HT-29 (cell line): ENCODE measurements around the gene TTC9. TPM values are rescaled to one million over a fixed set of nuclear protein-coding genes. Genes with fewer than 3 reads are reported as not detected.

ENCODE experiments used
- DNase-seq: peaks from one replicate; pipeline ENCODE4 v3.0.0-alpha.2; 2015; ENCODE audit warnings: low spot score
- total RNA-seq: library from RNA; depleted of rRNA; stranded (reverse); fragments of >200 nt; shearing (Covaris generic); gene quantifications from 2 replicates; pipeline ENCODE4 v1.2.3, GENCODE V29; 2014; rRNA removed

TTC9 gene
- total RNA-seq = 0.08 and 0.18 TPM in 2 replicates

- DNase-seq = no peak
Observed at GRCh38 chr14:70641548-70642302, at the start of gene TTC9. TTC9 (plus strand) TSS chr14:70641916; CDS start chr14:70642130, 214 bp downstream.

GRCh38 chr14:70594461-70594860 is 47.3 kb upstream of the TTC9 start:
- DNase-seq = no peak

GRCh38 chr14:70595443-70596185 is 46.1 kb upstream of the TTC9 start:
- DNase-seq = no peak

GRCh38 chr14:70597731-70598130 is 44.0 kb upstream of the TTC9 start:
- no peak for DNase-seq

- no peak for DNase-seq
Observed at GRCh38 chr14:70599345-70599744, 42.4 kb upstream of the TTC9 start.

GRCh38 chr14:70600382-70601157 is 41.1 kb upstream of the TTC9 start, which contains the start of gene MED6:
MED6 (minus strand) TSS chr14:70600655; CDS start chr14:70600637, 18 bp downstream.
- peak; percentile 77 for DNase-seq

- DNase-seq = no peak
Observed at GRCh38 chr14:70601162-70601561, 40.6 kb upstream of the TTC9 start.

- DNase-seq = no peak
Observed at GRCh38 chr14:70602254-70602653, 39.5 kb upstream of the TTC9 start.

- no peak for DNase-seq
Observed at GRCh38 chr14:70611216-70611615, 30.5 kb upstream of the TTC9 start.

- no peak for DNase-seq
Observed at GRCh38 chr14:70616646-70617045, 25.1 kb upstream of the TTC9 start.

- no peak for DNase-seq
Observed at GRCh38 chr14:70618314-70618713, 23.4 kb upstream of the TTC9 start.

GRCh38 chr14:70619708-70620107 is 22.0 kb upstream of the TTC9 start:
- DNase-seq = no peak

- DNase-seq = peak; percentile 68
Observed at GRCh38 chr14:70622111-70622712, 19.5 kb upstream of the TTC9 start.

- no peak for DNase-seq
Observed at GRCh38 chr14:70624972-70625371, 16.7 kb upstream of the TTC9 start.

- DNase-seq = no peak
Observed at GRCh38 chr14:70631948-70632347, 9.8 kb upstream of the TTC9 start.

GRCh38 chr14:70635971-70636595 is 5.6 kb upstream of the TTC9 start:
- DNase-seq = no peak

- no peak for DNase-seq
Observed at GRCh38 chr14:70638416-70638815, 3.3 kb upstream of the TTC9 start.

- DNase-seq = peak; percentile 28
Observed at GRCh38 chr14:70640938-70641547, 673 bp upstream of the TTC9 start.

- DNase-seq = no peak
Observed at GRCh38 chr14:70642303-70643235, 853 bp downstream of the TTC9 start.

GRCh38 chr14:70643967-70644366 is 2.3 kb downstream of the TTC9 start:
- no peak for DNase-seq
